ENCODE data around the gene TANC1. TPM values are rescaled to one million over a fixed set of nuclear protein-coding genes. Genes with fewer than 3 reads are reported as not detected.

Gene TANC1
- total RNA-seq, 4 donors from 2014 or later, result 27.1 to 57.4 (median 55.1) TPM

- no peak for DNase-seq
- TF ChIP-seq POLR2A (IDR thresholded peaks at IDR 0.05) (no peak), CTCF (IDR thresholded peaks at IDR 0.05) (peak in 4 of 6 experiments; percentile 22 to 34 (median 30))
- no peak overlapping the region for H3K27ac ChIP-seq
- peaks cover 0 to 16% (median 0%) of the 10 kb centered on the region in 4 donors for H3K4me1 ChIP-seq
- no peaks in the 10 kb centered on the region for H3K27me3 ChIP-seq
- H3K36me3 ChIP-seq, result peaks cover 0 to under 1% (median 0%) of the 10 kb centered on the region in 3 donors
- no peaks in the 10 kb centered on the region for H3K9me3 ChIP-seq
- no peak overlapping the region for H3K4me3 ChIP-seq
Observed at GRCh38 chr2:158996378-158996993, 28.0 kb downstream of the TANC1 start.

- Histone ChIP-seq H3K27me3 (no peaks in the 10 kb centered on the region), H3K9me3 (no peaks in the 10 kb centered on the region), H3K27ac (no peak overlapping the region), H3K36me3 (peaks cover 0 to 8% (median 0%) of the 10 kb centered on the region in 3 donors), H3K4me3 (no peak overlapping the region), H3K4me1 (peaks cover 0 to 16% (median 0%) of the 10 kb centered on the region in 4 donors)
- DNase-seq, result no peak
- TF ChIP-seq POLR2A (IDR thresholded peaks at IDR 0.05) (no peak), CTCF (IDR thresholded peaks at IDR 0.05) (no peak)
Observed at GRCh38 chr2:158997037-158997790, 28.8 kb downstream of the TANC1 start.

GRCh38 chr2:158998551-158999248 lies 30.3 kb downstream of the TANC1 start:
- Histone ChIP-seq H3K4me3 (no peak overlapping the region), H3K27ac (no peak overlapping the region), H3K4me1 (peaks cover 0 to 16% (median 0%) of the 10 kb centered on the region in 4 donors), H3K27me3 (no peaks in the 10 kb centered on the region), H3K36me3 (peaks cover 0 to 8% (median 0%) of the 10 kb centered on the region in 3 donors), H3K9me3 (no peaks in the 10 kb centered on the region)
- no peak for DNase-seq
- TF ChIP-seq CTCF (IDR thresholded peaks at IDR 0.05) (no peak), POLR2A (IDR thresholded peaks at IDR 0.05) (no peak)

- Histone ChIP-seq H3K4me1 (peaks cover 0 to 11% (median 0%) of the 10 kb centered on the region in 4 donors), H3K9me3 (no peaks in the 10 kb centered on the region), H3K4me3 (no peak overlapping the region), H3K27me3 (no peaks in the 10 kb centered on the region), H3K27ac (no peak overlapping the region), H3K36me3 (peaks cover 0 to 8% (median 0%) of the 10 kb centered on the region in 3 donors)
- no peak for DNase-seq
- TF ChIP-seq CTCF (IDR thresholded peaks at IDR 0.05), result no peak
- no peak for TF ChIP-seq POLR2A (IDR thresholded peaks at IDR 0.05)
Observed at GRCh38 chr2:158999458-158999857, 31.0 kb downstream of the TANC1 start.

GRCh38 chr2:159000072-159000471 lies 31.6 kb downstream of the TANC1 start:
- TF ChIP-seq POLR2A (IDR thresholded peaks at IDR 0.05) (no peak), CTCF (IDR thresholded peaks at IDR 0.05) (no peak)

More at GRCh38 chr2:159000072-159000471, 31.6 kb downstream of the TANC1 start:
- H3K9me3 ChIP-seq, result no peaks in the 10 kb centered on the region
- H3K4me1 ChIP-seq, result peaks cover 0 to 10% (median 0%) of the 10 kb centered on the region in 4 donors
- H3K27me3 ChIP-seq, result no peaks in the 10 kb centered on the region
- H3K4me3 ChIP-seq, result no peak overlapping the region
- H3K27ac ChIP-seq, result no peak overlapping the region
- peaks cover 0 to 13% (median 0%) of the 10 kb centered on the region in 3 donors for H3K36me3 ChIP-seq
- no peak for DNase-seq
